OCI-LY1 (cell line): ENCODE measurements around the gene HBE1.

Experiments
- H2AFZ ChIP-seq: fragments of 200-600 bp; sonication (generic), shearing (Covaris generic); 2 replicates; pipeline ENCODE4 v1.6.0; 2014; ENCODE audit warnings: antibody characterized with exemption, mild to moderate bottlenecking, low read length
- H3F3A ChIP-seq: fragments of 200-600 bp; sonication (generic), shearing (Covaris generic); 2 replicates; pipeline ENCODE4 v1.6.0; 2014; ENCODE audit warnings: mild to moderate bottlenecking, antibody characterized with exemption, low read length, moderate library complexity; ENCODE audit not compliant: insufficient read depth
- H3K27ac ChIP-seq: fragments of 200-600 bp; sonication (generic); 2 replicates; pipeline ENCODE4 v1.5.1; 2014; ENCODE audit warnings: low read length, mixed run types, mild to moderate bottlenecking, low read depth; ENCODE audit not compliant: poor library complexity, severe bottlenecking
- H3K27me3 ChIP-seq: fragments of 200-600 bp; sonication (generic); 2 replicates; pipeline ENCODE4 v1.6.0; 2014; ENCODE audit warnings: antibody characterized with exemption, mild to moderate bottlenecking, low read length, moderate library complexity; ENCODE audit not compliant: insufficient read depth
- H3K36me3 ChIP-seq: fragments of 200-600 bp; sonication (generic); 2 replicates; pipeline ENCODE4 v1.6.1; 2014; ENCODE audit warnings: mild to moderate bottlenecking, antibody characterized with exemption, low read length, moderate library complexity, mixed read lengths; ENCODE audit not compliant: insufficient read depth
- H3K4me1 ChIP-seq: fragments of 200-600 bp; sonication (generic); 2 replicates; pipeline ENCODE4 v1.5.1; 2014; ENCODE audit warnings: mild to moderate bottlenecking, low read length, moderate library complexity; ENCODE audit not compliant: insufficient read depth, severe bottlenecking
- H3K4me2 ChIP-seq: fragments of 200-600 bp; sonication (generic), shearing (Covaris generic); 2 replicates; pipeline ENCODE4 v1.6.1; 2014; ENCODE audit warnings: low read length
- H3K4me3 ChIP-seq: fragments of 200-600 bp; sonication (generic); 2 replicates; pipeline ENCODE4 v1.5.1; 2014; ENCODE audit warnings: low read length, low read depth, mild to moderate bottlenecking, mixed read lengths; ENCODE audit not compliant: poor library complexity, severe bottlenecking
- H3K79me2 ChIP-seq: fragments of 200-600 bp; shearing (Covaris generic); 2 replicates; pipeline ENCODE4 v1.6.1; 2016; ENCODE audit warnings: mixed run types, low read length, mixed read lengths; ENCODE audit not compliant: insufficient read depth
- H3K9ac ChIP-seq: fragments of 200-600 bp; sonication (generic), shearing (Covaris generic); 2 replicates; pipeline ENCODE4 v1.6.1; 2014; ENCODE audit warnings: mild to moderate bottlenecking, low read length, mixed read lengths
- H3K9me2 ChIP-seq: fragments of 200-600 bp; sonication (generic), shearing (Covaris generic); 2 replicates; pipeline ENCODE4 v1.6.1; 2014; ENCODE audit warnings: low read depth, mild to moderate bottlenecking, low read length, mixed read lengths
- H3K9me3 ChIP-seq: fragments of 200-600 bp; shearing (Covaris generic); 2 replicates; pipeline ENCODE4 v1.6.1; 2014; ENCODE audit warnings: low read length, mixed read lengths
- H4K20me1 ChIP-seq: fragments of 200-600 bp; sonication (generic), shearing (Covaris generic); 2 replicates; pipeline ENCODE4 v1.6.0; 2016; ENCODE audit warnings: mild to moderate bottlenecking, low read length; ENCODE audit not compliant: insufficient read depth
- CTCF ChIP-seq: fragments of 200-600 bp; sonication (generic), shearing (Covaris generic); IDR thresholded peaks from 2 replicates; pipeline ENCODE4 v1.5.1; 2017; ENCODE audit warnings: mild to moderate bottlenecking, antibody characterized with exemption, low read length, moderate library complexity, mixed read lengths
- EZH2 ChIP-seq: fragments of 200-600 bp; sonication (generic), shearing (Covaris generic); IDR thresholded peaks from 2 replicates; pipeline ENCODE4 v1.8.0; 2017; ENCODE audit warnings: borderline replicate concordance, mixed run types, mild to moderate bottlenecking, antibody characterized with exemption, low read length, moderate library complexity, mixed read lengths

HBE1 gene

GRCh38 chr11:5274395-5274794 lies 4.7 kb upstream of the HBE1 start:
- TF ChIP-seq CTCF (no peak), EZH2 (no peak)
- H3F3A ChIP-seq, result no peaks in the 10 kb centered on the region
- no peak overlapping the region for H2AFZ ChIP-seq
- no peaks in the 10 kb centered on the region for H3K4me1 ChIP-seq
- H3K9me2 ChIP-seq, result no peaks in the 10 kb centered on the region
- no peak overlapping the region for H3K9ac ChIP-seq
- no peaks in the 10 kb centered on the region for H3K27me3 ChIP-seq
- no peak overlapping the region for H3K27ac ChIP-seq
- H3K4me3 ChIP-seq, result no peak overlapping the region
- no peaks in the 10 kb centered on the region for H4K20me1 ChIP-seq
- no peak overlapping the region for H3K4me2 ChIP-seq
- no peaks in the 10 kb centered on the region for H3K79me2 ChIP-seq
- H3K36me3 ChIP-seq, result no peaks in the 10 kb centered on the region
- H3K9me3 ChIP-seq, result no peaks in the 10 kb centered on the region

GRCh38 chr11:5272395-5273017 lies 2.8 kb upstream of the HBE1 start:
- no peaks in the 10 kb centered on the region for H3K9me3 ChIP-seq
- H3K27me3 ChIP-seq, result no peaks in the 10 kb centered on the region
- no peaks in the 10 kb centered on the region for H3K79me2 ChIP-seq
- no peak overlapping the region for H3K4me3 ChIP-seq
- TF ChIP-seq EZH2 (no peak), CTCF (no peak)
- no peaks in the 10 kb centered on the region for H4K20me1 ChIP-seq
- H3K9me2 ChIP-seq, result no peaks in the 10 kb centered on the region
- H3F3A ChIP-seq, result no peaks in the 10 kb centered on the region
- H2AFZ ChIP-seq, result no peak overlapping the region
- no peak overlapping the region for H3K4me2 ChIP-seq
- no peak overlapping the region for H3K27ac ChIP-seq
- H3K9ac ChIP-seq, result no peak overlapping the region
- no peaks in the 10 kb centered on the region for H3K36me3 ChIP-seq
- no peaks in the 10 kb centered on the region for H3K4me1 ChIP-seq

GRCh38 chr11:5267033-5267563 lies 2.6 kb downstream of the HBE1 start:
- Histone ChIP-seq H3F3A (no peaks in the 10 kb centered on the region), H3K9me2 (no peaks in the 10 kb centered on the region), H3K9me3 (no peaks in the 10 kb centered on the region), H4K20me1 (no peaks in the 10 kb centered on the region), H3K4me1 (no peaks in the 10 kb centered on the region), H3K27ac (no peak overlapping the region), H2AFZ (no peak overlapping the region), H3K27me3 (no peaks in the 10 kb centered on the region), H3K9ac (no peak overlapping the region), H3K4me3 (no peak overlapping the region), H3K4me2 (no peak overlapping the region), H3K36me3 (no peaks in the 10 kb centered on the region), H3K79me2 (no peaks in the 10 kb centered on the region)
- TF ChIP-seq EZH2 (no peak), CTCF (no peak)
